ENCODE results near the gene SEC62. TPM values are rescaled to one million over a fixed set of nuclear protein-coding genes. Genes with fewer than 3 reads are reported as not detected.

Gene SEC62
- total and polyA plus RNA-seq, 4 donors: 69.3 to 125 (median 95.1) TPM

DNA sequence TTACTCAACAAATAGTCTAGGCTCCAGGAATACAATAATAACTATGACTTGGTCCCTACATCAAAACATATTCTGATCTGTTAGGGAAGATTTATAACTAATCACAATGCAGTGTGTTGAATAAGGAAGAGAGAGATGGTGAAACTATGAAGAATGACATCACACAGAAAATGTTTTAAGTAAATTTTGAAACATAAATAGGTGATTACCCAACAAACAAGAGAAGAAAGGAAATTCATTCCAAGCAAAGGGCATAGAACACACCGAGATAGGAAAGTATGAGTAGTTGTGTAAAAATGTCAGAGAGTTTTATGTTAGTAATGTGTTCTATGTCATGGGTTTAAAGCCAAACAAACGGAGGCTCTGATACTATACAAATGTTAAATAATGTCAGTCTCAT is 13.4 kb downstream of the SEC62 start:
- no peaks in the 10 kb centered on the region for H3K27me3 ChIP-seq (ENCODE audit: control insufficient read depth in 1 of 2, insufficient read depth in 2 of 2, low read length in 1 of 2)
- DNase-seq: no peak
- peaks cover 5 to 9% of the 10 kb centered on the region in 2 donors for H3K36me3 ChIP-seq (ENCODE audit: control insufficient read depth in 1 of 2, insufficient read depth in 2 of 2, low read length in 1 of 2)
- no peaks in the 10 kb centered on the region for H3K4me1 ChIP-seq (ENCODE audit: control insufficient read depth in 1 of 2, insufficient read depth in 2 of 2, low read length in 2 of 2)
- ATAC-seq (ENCODE audit: low FRiP score): no peak
- H3K27ac ChIP-seq (ENCODE audit: low read depth in 1 of 2, low read length in 2 of 2): no peak overlapping the region
- no peaks in the 10 kb centered on the region for H3K9me3 ChIP-seq (ENCODE audit: control insufficient read depth, low read length)
- H3K4me3 ChIP-seq (ENCODE audit: low read length in 2 of 2): no peak overlapping the region
- WGBS, 2 donors: 69 to 71% methylated on average over 2 of the region's 2 CpGs
- intact Hi-C loops (cut with DNase I): no loop called here

DNA sequence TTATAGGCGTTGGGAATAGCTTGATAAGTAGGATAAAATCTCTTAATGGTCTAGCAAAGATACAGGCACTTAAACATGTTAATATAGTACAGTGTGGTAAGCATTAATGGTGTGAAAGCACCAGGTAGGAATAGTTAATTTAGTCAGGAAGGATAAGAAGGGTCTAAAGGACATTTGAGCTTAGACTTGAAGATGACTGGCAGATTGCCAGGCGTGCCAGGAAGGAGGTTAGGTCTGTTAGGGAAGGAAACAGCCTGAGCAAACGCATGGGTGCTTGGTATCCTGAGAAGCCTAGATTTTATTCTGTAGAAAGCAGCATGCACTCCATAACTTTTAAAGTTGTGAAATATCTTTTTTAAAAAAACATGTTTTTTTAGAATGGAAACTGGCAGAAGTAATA is 17.7 kb downstream of the SEC62 start:
- no peaks in the 10 kb centered on the region for H3K27me3 ChIP-seq (ENCODE audit: control insufficient read depth in 1 of 2, insufficient read depth in 2 of 2, low read length in 1 of 2)
- 76 to 77% methylated on average over 3 of the region's 3 CpGs for WGBS, 2 donors
- no peak overlapping the region for H3K27ac ChIP-seq (ENCODE audit: low read depth in 1 of 2, low read length in 2 of 2)
- DNase-seq (no peak), ATAC-seq (ENCODE audit: low FRiP score) (no peak)
- H3K4me1 ChIP-seq (ENCODE audit: control insufficient read depth in 1 of 2, insufficient read depth in 2 of 2, low read length in 2 of 2): no peaks in the 10 kb centered on the region
- intact Hi-C loops (cut with DNase I): no loop called here
- peaks cover 5 to 10% of the 10 kb centered on the region in 2 donors for H3K36me3 ChIP-seq (ENCODE audit: control insufficient read depth in 1 of 2, insufficient read depth in 2 of 2, low read length in 1 of 2)
- H3K9me3 ChIP-seq (ENCODE audit: control insufficient read depth, low read length): no peaks in the 10 kb centered on the region
- H3K4me3 ChIP-seq (ENCODE audit: low read length in 2 of 2): no peak overlapping the region

GRCh38 chr3:169990431-169990830 is 23.8 kb downstream of the SEC62 start:
- WGBS, 2 donors: 82 to 88% methylated on average over 4 of the region's 4 CpGs
- no peaks in the 10 kb centered on the region for H3K9me3 ChIP-seq (ENCODE audit: control insufficient read depth, low read length)
- no peaks in the 10 kb centered on the region for H3K4me1 ChIP-seq (ENCODE audit: control insufficient read depth in 1 of 2, insufficient read depth in 2 of 2, low read length in 2 of 2)
- DNase-seq (no peak), ATAC-seq (ENCODE audit: low FRiP score) (no peak)
- no peaks in the 10 kb centered on the region for H3K27me3 ChIP-seq (ENCODE audit: control insufficient read depth in 1 of 2, insufficient read depth in 2 of 2, low read length in 1 of 2)
- peaks cover 4 to 5% of the 10 kb centered on the region in 2 donors for H3K36me3 ChIP-seq (ENCODE audit: control insufficient read depth in 1 of 2, insufficient read depth in 2 of 2, low read length in 1 of 2)
- no peak overlapping the region for H3K4me3 ChIP-seq (ENCODE audit: low read length in 2 of 2)
- intact Hi-C loops (cut with DNase I): loop anchor here in 1 of 2 donors (10.0 kb wide), 1 partner anchor 104 kb away; no protein-coding TSS in a partner anchor
- H3K27ac ChIP-seq (ENCODE audit: low read depth in 1 of 2, low read length in 2 of 2): no peak overlapping the region

DNA sequence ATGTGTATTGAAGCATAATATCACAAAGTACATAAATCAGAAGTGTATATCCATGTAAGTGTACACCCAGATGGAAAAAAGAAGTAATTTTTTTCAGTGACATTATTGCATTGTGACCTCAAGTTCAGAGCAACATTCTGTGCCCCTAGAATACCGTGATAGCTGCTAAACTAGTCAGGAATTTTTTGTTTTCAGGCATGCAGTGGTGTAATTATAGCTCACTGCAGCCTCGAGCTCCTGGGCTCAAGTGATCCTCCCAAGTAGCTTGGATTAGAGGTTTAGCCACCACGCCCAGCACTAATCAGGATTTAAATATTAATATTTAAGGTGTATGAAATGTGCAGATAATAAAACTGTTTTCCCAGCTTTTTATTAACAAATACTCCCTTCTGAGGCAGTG is 25.5 kb downstream of the SEC62 start:
- H3K36me3 ChIP-seq (ENCODE audit: control insufficient read depth in 1 of 2, insufficient read depth in 2 of 2, low read length in 1 of 2): peaks cover 4 to 5% of the 10 kb centered on the region in 2 donors
- WGBS, 2 donors: 44 to 45% methylated on average over 3 of the region's 3 CpGs
- no peak overlapping the region for H3K27ac ChIP-seq (ENCODE audit: low read depth in 1 of 2, low read length in 2 of 2)
- ATAC-seq (ENCODE audit: low FRiP score): no peak
- H3K4me3 ChIP-seq (ENCODE audit: low read length in 2 of 2): no peak overlapping the region
- H3K9me3 ChIP-seq (ENCODE audit: control insufficient read depth, low read length): no peaks in the 10 kb centered on the region
- intact Hi-C loops (cut with DNase I): loop anchor here in 1 of 2 donors (10.0 kb wide), 1 partner anchor 103 kb away; no protein-coding TSS in a partner anchor
- no peaks in the 10 kb centered on the region for H3K27me3 ChIP-seq (ENCODE audit: control insufficient read depth in 1 of 2, insufficient read depth in 2 of 2, low read length in 1 of 2)
- H3K4me1 ChIP-seq (ENCODE audit: control insufficient read depth in 1 of 2, insufficient read depth in 2 of 2, low read length in 2 of 2): no peaks in the 10 kb centered on the region
- DNase-seq: no peak

GRCh38 chr3:169992781-169993180 is 26.2 kb downstream of the SEC62 start:
- no peaks in the 10 kb centered on the region for H3K4me1 ChIP-seq (ENCODE audit: control insufficient read depth in 1 of 2, insufficient read depth in 2 of 2, low read length in 2 of 2)
- 85 to 89% methylated on average over 5 of the region's 5 CpGs for WGBS, 2 donors
- no peak overlapping the region for H3K4me3 ChIP-seq (ENCODE audit: low read length in 2 of 2)
- H3K9me3 ChIP-seq (ENCODE audit: control insufficient read depth, low read length): no peaks in the 10 kb centered on the region
- intact Hi-C loops (cut with DNase I): loop anchor here in 1 of 2 donors (10.0 kb wide), 1 partner anchor 102 kb away; no protein-coding TSS in a partner anchor
- H3K27me3 ChIP-seq (ENCODE audit: control insufficient read depth in 1 of 2, insufficient read depth in 2 of 2, low read length in 1 of 2): no peaks in the 10 kb centered on the region
- H3K36me3 ChIP-seq (ENCODE audit: control insufficient read depth in 1 of 2, insufficient read depth in 2 of 2, low read length in 1 of 2): peaks cover 4 to 5% of the 10 kb centered on the region in 2 donors
- no peak overlapping the region for H3K27ac ChIP-seq (ENCODE audit: low read depth in 1 of 2, low read length in 2 of 2)
- ATAC-seq (ENCODE audit: low FRiP score) (no peak), DNase-seq (no peak)

GRCh38 chr3:169993761-169994160 is 27.2 kb downstream of the SEC62 start:
- Histone ChIP-seq H3K4me3 (ENCODE audit: low read length in 2 of 2) (no peak overlapping the region), H3K36me3 (ENCODE audit: control insufficient read depth in 1 of 2, insufficient read depth in 2 of 2, low read length in 1 of 2) (peaks cover 4 to 5% of the 10 kb centered on the region in 2 donors), H3K9me3 (ENCODE audit: control insufficient read depth, low read length) (no peaks in the 10 kb centered on the region), H3K27me3 (ENCODE audit: control insufficient read depth in 1 of 2, insufficient read depth in 2 of 2, low read length in 1 of 2) (no peaks in the 10 kb centered on the region), H3K4me1 (ENCODE audit: control insufficient read depth in 1 of 2, insufficient read depth in 2 of 2, low read length in 2 of 2) (no peaks in the 10 kb centered on the region), H3K27ac (ENCODE audit: low read depth in 1 of 2, low read length in 2 of 2) (no peak overlapping the region)
- no peak for DNase-seq
- 88% methylated on average over 3 of the region's 3 CpGs for WGBS, 2 donors
- intact Hi-C loops (cut with DNase I): loop anchor here in 1 of 2 donors (10.0 kb wide), 1 partner anchor 101 kb away; no protein-coding TSS in a partner anchor
- ATAC-seq (ENCODE audit: low FRiP score): no peak

- H3K36me3 ChIP-seq (ENCODE audit: control insufficient read depth in 1 of 2, insufficient read depth in 2 of 2, low read length in 1 of 2): peaks cover 2 to 4% of the 10 kb centered on the region in 2 donors
- no peaks in the 10 kb centered on the region for H3K9me3 ChIP-seq (ENCODE audit: control insufficient read depth, low read length)
- H3K27ac ChIP-seq (ENCODE audit: low read depth in 1 of 2, low read length in 2 of 2): no peak overlapping the region
- H3K27me3 ChIP-seq (ENCODE audit: control insufficient read depth in 1 of 2, insufficient read depth in 2 of 2, low read length in 1 of 2): no peaks in the 10 kb centered on the region
- H3K4me1 ChIP-seq (ENCODE audit: control insufficient read depth in 1 of 2, insufficient read depth in 2 of 2, low read length in 2 of 2): no peaks in the 10 kb centered on the region
- DNase-seq: no peak
- intact Hi-C loops (cut with DNase I): loop anchor here in 1 of 2 donors (10.0 kb wide), 1 partner anchor 99 kb away; no protein-coding TSS in a partner anchor
- no peak for ATAC-seq (ENCODE audit: low FRiP score)
- no peak overlapping the region for H3K4me3 ChIP-seq (ENCODE audit: low read length in 2 of 2)
- whole genome bisulfite sequencing, 2 donors: 85 to 97% methylated on average over 2 of the region's 2 CpGs
Measured at GRCh38 chr3:169996063-169996462, 29.5 kb downstream of the SEC62 start.

- 58 to 65% methylated on average over 2 of the region's 2 CpGs for WGBS, 2 donors
- Histone ChIP-seq H3K4me3 (ENCODE audit: low read length in 2 of 2) (no peak overlapping the region), H3K4me1 (ENCODE audit: control insufficient read depth in 1 of 2, insufficient read depth in 2 of 2, low read length in 2 of 2) (no peaks in the 10 kb centered on the region), H3K27me3 (ENCODE audit: control insufficient read depth in 1 of 2, insufficient read depth in 2 of 2, low read length in 1 of 2) (no peaks in the 10 kb centered on the region), H3K27ac (ENCODE audit: low read depth in 1 of 2, low read length in 2 of 2) (no peak overlapping the region), H3K9me3 (ENCODE audit: control insufficient read depth, low read length) (no peaks in the 10 kb centered on the region), H3K36me3 (ENCODE audit: control insufficient read depth in 1 of 2, insufficient read depth in 2 of 2, low read length in 1 of 2) (peaks cover 0 to 2% of the 10 kb centered on the region in 2 donors)
- DNase-seq (no peak), ATAC-seq (ENCODE audit: low FRiP score) (no peak)
- intact Hi-C loops (cut with DNase I): loop anchor here in 1 of 2 donors (10.0 kb wide), 1 partner anchor 96 kb away; no protein-coding TSS in a partner anchor
Measured at GRCh38 chr3:169998668-169999131, 32.1 kb downstream of the SEC62 start.

DNA sequence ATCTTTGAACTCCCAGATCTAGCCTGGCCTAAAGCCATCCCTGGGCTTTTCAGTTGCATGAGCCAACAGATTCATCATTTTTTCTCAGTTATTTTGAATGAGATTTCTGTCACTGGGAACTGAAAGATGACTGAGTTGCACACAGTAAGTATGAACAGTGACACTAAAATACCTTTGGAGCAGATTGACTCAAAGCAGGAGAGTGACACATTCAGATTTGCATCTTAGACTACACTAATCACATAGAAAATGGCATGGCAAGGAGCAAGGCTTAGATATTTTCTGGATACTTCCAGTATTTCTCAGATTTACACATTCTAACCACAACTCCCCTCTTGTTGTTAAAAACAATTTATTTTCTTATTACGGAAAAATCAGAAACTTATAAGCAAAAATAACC is 32.8 kb downstream of the SEC62 start:
- 95 to 100% methylated on average over 1 of the region's 1 CpG for WGBS, 2 donors
- Histone ChIP-seq H3K27me3 (ENCODE audit: control insufficient read depth in 1 of 2, insufficient read depth in 2 of 2, low read length in 1 of 2) (no peaks in the 10 kb centered on the region), H3K4me3 (ENCODE audit: low read length in 2 of 2) (no peak overlapping the region), H3K36me3 (ENCODE audit: control insufficient read depth in 1 of 2, insufficient read depth in 2 of 2, low read length in 1 of 2) (peaks cover 0 to 2% of the 10 kb centered on the region in 2 donors), H3K27ac (ENCODE audit: low read depth in 1 of 2, low read length in 2 of 2) (no peak overlapping the region), H3K9me3 (ENCODE audit: control insufficient read depth, low read length) (no peaks in the 10 kb centered on the region), H3K4me1 (ENCODE audit: control insufficient read depth in 1 of 2, insufficient read depth in 2 of 2, low read length in 2 of 2) (no peaks in the 10 kb centered on the region)
- DNase-seq: no peak
- ATAC-seq (ENCODE audit: low FRiP score): no peak
- intact Hi-C loops (cut with DNase I): loop anchor here in 1 of 2 donors (10.0 kb wide), 1 partner anchor 95 kb away; no protein-coding TSS in a partner anchor
